Esophagus squamous epithelium (tissue), 5 donors: ENCODE measurements around the gene PLA2G12B. TPM values are rescaled to one million over a fixed set of nuclear protein-coding genes. Genes with fewer than 3 reads are reported as not detected.

ENCODE experiments used
- DNase-seq: peaks from one replicate; lab custom pipeline; 2025; lab: John Stamatoyannopoulos, UW
- H3K27ac ChIP-seq, 4 donors: fragments of 200-600 bp; sonication (generic); one replicate each; pipeline ENCODE4 v1.5.1; 2016 to 2019; ENCODE audit warnings: mild to moderate bottlenecking in 1 of 4
- H3K27me3 ChIP-seq, 4 donors: fragments of 200-600 bp; sonication (generic); 1 replicate in 3 of 4; 2 replicates in 1 of 4; pipeline versions ENCODE4 v1.5.1 to v1.6.0; 2017 to 2021; ENCODE audit warnings: antibody characterized with exemption in 1 of 4
- H3K36me3 ChIP-seq, 3 donors: fragments of 200-600 bp; sonication (generic); one replicate each; pipeline ENCODE4 v1.5.1; 2016 to 2019
- H3K4me1 ChIP-seq, 3 donors: fragments of 200-600 bp; sonication (generic); one replicate each; pipeline ENCODE4 v1.5.1; 2017 to 2019
- H3K4me3 ChIP-seq, 4 donors: fragments of 200-600 bp; sonication (generic); 1 replicate in 3 of 4; 2 replicates in 1 of 4; pipeline ENCODE4 v1.5.1; 2016 to 2019; ENCODE audit warnings: mild to moderate bottlenecking in 2 of 4, moderate library complexity in 1 of 4
- H3K9me3 ChIP-seq, 3 donors: fragments of 200-600 bp; sonication (generic); one replicate each; pipeline ENCODE4 v1.5.1; 2016 to 2019
- POLR2A ChIP-seq, 4 donors: fragments of 450-650 bp; IDR thresholded peaks; one replicate each; pipeline ENCODE4 v1.6.1; 2017; ENCODE audit warnings: antibody characterized with exemption in 4 of 4, mild to moderate bottlenecking in 4 of 4, moderate library complexity in 3 of 4
- WGBS, 2 donors: methylation state at CpG; one replicate each; pipeline ENCODE4 v1.1.5; 2018; 5-methylcytosine and 5-hydroxymethylcytosine counted together
- intact Hi-C: fragments of 100-400 bp; cut with DNase I; formaldehyde crosslinking; loops from one replicate; pipeline ENCODE4 v1.15.0; 2022
- total RNA-seq, 4 donors: library from RNA; depleted of rRNA; stranded (reverse); fragments of >200 nt; gene quantifications; one replicate each; pipeline ENCODE4 v1.1.0, GENCODE V29; 2016
- TF ChIP-seq, protein P1 (sequence below), 6 experiments: fragments of 450-650 bp in 4 of 6; fragments of 200-600 bp in 2 of 6; sonication (generic) in 2 of 6; IDR thresholded peaks; one replicate each; pipeline ENCODE4 v1.5.1; 2016 to 2019; ENCODE audit warnings: antibody characterized with exemption in 6 of 6, mild to moderate bottlenecking in 4 of 6, moderate library complexity in 4 of 6
- donor health status: DM: yes; HTN: yes; CAD: no.

The PLA2G12B gene
- total RNA-seq, 4 donors from 2014 or later, result not detected

DNA sequence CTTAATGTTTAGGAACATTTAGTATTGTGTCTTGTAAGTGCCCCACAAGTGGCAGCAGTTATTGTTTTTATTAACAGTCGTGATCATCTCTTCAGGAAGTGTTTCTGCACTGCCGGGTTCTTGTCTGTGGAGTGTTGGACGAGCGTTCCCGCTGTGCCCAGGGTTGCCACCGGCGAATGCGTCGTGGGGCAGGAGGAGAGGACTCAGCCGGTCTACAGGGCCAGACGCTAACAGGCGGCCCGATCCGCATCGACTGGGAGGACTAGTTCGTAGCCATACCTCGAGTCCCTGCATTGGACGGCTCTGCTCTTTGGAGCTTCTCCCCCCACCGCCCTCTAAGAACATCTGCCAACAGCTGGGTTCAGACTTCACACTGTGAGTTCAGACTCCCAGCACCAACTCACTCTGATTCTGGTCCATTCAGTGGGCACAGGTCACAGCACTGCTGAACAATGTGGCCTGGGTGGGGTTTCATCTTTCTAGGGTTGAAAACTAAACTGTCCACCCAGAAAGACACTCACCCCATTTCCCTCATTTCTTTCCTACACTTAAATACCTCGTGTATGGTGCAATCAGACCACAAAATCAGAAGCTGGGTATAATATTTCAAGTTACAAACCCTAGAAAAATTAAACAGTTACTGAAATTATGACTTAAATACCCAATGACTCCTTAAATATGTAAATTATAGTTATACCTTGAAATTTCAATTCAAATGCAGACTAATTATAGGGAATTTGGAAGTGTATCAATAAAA lies 22.2 kb downstream of the PLA2G12B start:
- Histone ChIP-seq H3K4me3 (no peak overlapping the region), H3K27me3 (no peaks in the 10 kb centered on the region), H3K27ac (no peak overlapping the region), H3K4me1 (no peaks in the 10 kb centered on the region), H3K36me3 (no peaks in the 10 kb centered on the region), H3K9me3 (no peaks in the 10 kb centered on the region)
- no peak for DNase-seq
- intact Hi-C loops, result no loop called here
- TF ChIP-seq, protein P1, sequence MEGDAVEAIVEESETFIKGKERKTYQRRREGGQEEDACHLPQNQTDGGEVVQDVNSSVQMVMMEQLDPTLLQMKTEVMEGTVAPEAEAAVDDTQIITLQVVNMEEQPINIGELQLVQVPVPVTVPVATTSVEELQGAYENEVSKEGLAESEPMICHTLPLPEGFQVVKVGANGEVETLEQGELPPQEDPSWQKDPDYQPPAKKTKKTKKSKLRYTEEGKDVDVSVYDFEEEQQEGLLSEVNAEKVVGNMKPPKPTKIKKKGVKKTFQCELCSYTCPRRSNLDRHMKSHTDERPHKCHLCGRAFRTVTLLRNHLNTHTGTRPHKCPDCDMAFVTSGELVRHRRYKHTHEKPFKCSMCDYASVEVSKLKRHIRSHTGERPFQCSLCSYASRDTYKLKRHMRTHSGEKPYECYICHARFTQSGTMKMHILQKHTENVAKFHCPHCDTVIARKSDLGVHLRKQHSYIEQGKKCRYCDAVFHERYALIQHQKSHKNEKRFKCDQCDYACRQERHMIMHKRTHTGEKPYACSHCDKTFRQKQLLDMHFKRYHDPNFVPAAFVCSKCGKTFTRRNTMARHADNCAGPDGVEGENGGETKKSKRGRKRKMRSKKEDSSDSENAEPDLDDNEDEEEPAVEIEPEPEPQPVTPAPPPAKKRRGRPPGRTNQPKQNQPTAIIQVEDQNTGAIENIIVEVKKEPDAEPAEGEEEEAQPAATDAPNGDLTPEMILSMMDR (IDR thresholded peaks at IDR 0.05), result no peak
- TF ChIP-seq POLR2A (IDR thresholded peaks at IDR 0.05), result no peak
- WGBS, 2 donors, result 84% methylated on average over 10 to 13 of the region's 20 CpGs

DNA sequence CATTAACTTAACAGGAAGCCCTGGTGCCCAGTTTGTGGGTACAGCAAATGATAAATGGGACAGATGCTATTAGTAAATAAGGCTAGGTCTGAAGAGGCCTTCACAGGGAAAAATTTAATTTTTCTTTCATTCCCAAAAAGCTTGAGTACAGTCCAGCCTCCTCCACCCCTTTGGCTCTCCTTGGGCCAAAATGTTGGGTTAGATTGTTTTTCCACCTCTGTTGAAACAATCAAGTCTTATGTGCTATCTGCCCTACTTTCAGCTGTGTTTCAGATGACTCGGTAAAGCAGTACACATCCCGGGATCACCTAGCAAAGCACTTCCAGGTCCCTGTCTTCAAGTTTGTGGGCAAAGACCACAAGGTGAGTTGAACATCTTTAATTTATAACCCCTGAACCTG lies 24.3 kb downstream of the PLA2G12B start:
- intact Hi-C loops, result no loop called here
- no peak for TF ChIP-seq POLR2A (IDR thresholded peaks at IDR 0.05)
- TF ChIP-seq, protein P1 (IDR thresholded peaks at IDR 0.05), result no peak
- Histone ChIP-seq H3K27me3 (no peaks in the 10 kb centered on the region), H3K27ac (no peak overlapping the region), H3K4me1 (no peaks in the 10 kb centered on the region), H3K36me3 (no peaks in the 10 kb centered on the region), H3K9me3 (no peaks in the 10 kb centered on the region), H3K4me3 (no peak overlapping the region)
- DNase-seq, result no peak
- 80 to 96% methylated on average over 2 of the region's 2 CpGs for WGBS, 2 donors

DNA sequence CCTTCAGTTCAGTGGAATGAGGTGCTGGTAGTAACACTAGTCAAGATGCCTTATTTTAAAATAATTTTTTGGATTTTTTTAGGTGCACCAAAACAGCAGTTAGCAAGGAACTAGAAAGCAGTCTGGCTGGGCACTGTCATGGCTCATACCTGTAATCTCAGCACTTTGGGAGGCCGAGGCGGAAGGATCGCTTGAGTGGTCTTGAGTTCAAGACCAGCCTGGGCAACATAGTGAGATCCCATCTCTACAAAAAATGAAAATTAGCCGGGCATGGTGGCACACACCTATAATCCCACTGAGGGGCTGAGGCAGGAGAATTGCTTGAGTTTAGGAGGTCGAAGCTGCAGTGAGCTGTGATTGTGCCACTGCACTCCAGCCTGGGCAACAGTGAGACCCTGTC lies 25.8 kb downstream of the PLA2G12B start:
- H3K27me3 ChIP-seq, result no peaks in the 10 kb centered on the region
- WGBS, 2 donors, result 88 to 90% methylated on average over 5 of the region's 5 CpGs
- TF ChIP-seq, protein P1 (IDR thresholded peaks at IDR 0.05), result no peak
- TF ChIP-seq POLR2A (IDR thresholded peaks at IDR 0.05), result no peak
- H3K9me3 ChIP-seq, result no peaks in the 10 kb centered on the region
- no peaks in the 10 kb centered on the region for H3K36me3 ChIP-seq
- no peak overlapping the region for H3K27ac ChIP-seq
- H3K4me3 ChIP-seq, result no peak overlapping the region
- intact Hi-C loops, result no loop called here
- DNase-seq, result no peak
- no peaks in the 10 kb centered on the region for H3K4me1 ChIP-seq

DNA sequence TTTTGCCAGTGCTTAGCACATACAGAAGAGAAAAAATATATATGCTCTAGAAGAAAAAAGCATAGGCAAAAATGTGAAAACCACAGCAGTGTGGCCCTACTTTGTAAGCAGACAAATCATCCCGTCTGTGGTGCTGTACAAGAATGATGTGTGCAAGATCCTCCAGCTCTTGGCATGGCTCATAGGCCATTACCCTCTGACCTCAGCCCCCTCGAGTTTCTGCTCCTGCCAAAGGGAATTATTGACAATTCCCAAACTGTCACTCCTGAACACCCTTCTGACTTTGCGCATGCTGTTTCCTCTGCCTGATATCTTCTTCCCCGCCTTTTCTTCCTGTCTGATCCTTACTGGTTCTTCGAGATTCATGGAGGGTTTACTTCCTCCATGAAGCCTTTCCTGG lies 27.1 kb downstream of the PLA2G12B start:
- TF ChIP-seq, protein P1 (IDR thresholded peaks at IDR 0.05), result no peak
- TF ChIP-seq POLR2A (IDR thresholded peaks at IDR 0.05), result no peak
- Histone ChIP-seq H3K27ac (no peak overlapping the region), H3K36me3 (no peaks in the 10 kb centered on the region), H3K4me3 (no peak overlapping the region), H3K9me3 (no peaks in the 10 kb centered on the region), H3K27me3 (no peaks in the 10 kb centered on the region), H3K4me1 (no peaks in the 10 kb centered on the region)
- WGBS, 2 donors, result 73 to 74% methylated on average over 5 of the region's 5 CpGs
- no peak for DNase-seq
- intact Hi-C loops, result no loop called here

DNA sequence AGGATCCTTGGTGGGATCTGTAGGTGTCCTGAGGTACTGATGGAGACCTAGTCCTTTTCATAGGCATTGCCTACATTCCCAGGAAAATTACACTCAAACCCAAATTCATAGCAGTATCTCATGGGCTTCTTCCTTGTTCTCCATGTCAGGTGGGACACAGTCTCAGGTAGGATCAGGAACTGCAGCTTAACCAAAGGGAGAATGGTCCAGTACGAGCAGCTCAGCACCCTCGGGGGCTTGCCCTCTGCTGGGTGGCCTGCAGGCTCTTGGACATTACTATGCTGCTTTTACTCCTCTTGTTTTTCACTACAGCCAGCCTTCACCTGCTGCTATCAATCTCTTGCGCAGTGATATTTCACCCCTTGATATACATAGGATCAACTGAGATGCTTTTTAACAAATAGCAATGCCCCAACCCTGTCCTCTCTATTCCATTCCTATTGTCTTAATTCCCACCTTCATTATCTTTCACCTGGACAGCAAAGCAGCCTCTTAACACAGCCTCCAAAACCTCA lies 28.6 kb downstream of the PLA2G12B start:
- H3K27ac ChIP-seq, result no peak overlapping the region
- H3K36me3 ChIP-seq, result no peaks in the 10 kb centered on the region
- no peak overlapping the region for H3K4me3 ChIP-seq
- H3K27me3 ChIP-seq, result no peaks in the 10 kb centered on the region
- H3K4me1 ChIP-seq, result no peaks in the 10 kb centered on the region
- peaks cover 0 to 11% (median 8%) of the 10 kb centered on the region in 3 donors for H3K9me3 ChIP-seq
- no peak for DNase-seq
- 74 to 94% methylated on average over 3 of the region's 3 CpGs for WGBS, 2 donors
- TF ChIP-seq POLR2A (IDR thresholded peaks at IDR 0.05), result no peak
- TF ChIP-seq, protein P1 (IDR thresholded peaks at IDR 0.05), result no peak
- intact Hi-C loops, result no loop called here
